HG03354 (cell line): ENCODE measurements around the gene SEC14L5.

Source experiments
- ATAC-seq: cut with Tn5 transposase; IDR thresholded peaks from one replicate; pipeline ENCODE4 v1.9.1; 2021; ENCODE audit warnings: mild to moderate bottlenecking; ENCODE audit not compliant: unreplicated experiment, poor library complexity, severe bottlenecking

The SEC14L5 gene

GRCh38 chr16:4980691-4981090, 22.6 kb downstream of the SEC14L5 start:
- ATAC-seq = no peak

- ATAC-seq = no peak
These were observed 23.3 kb downstream of the SEC14L5 start for GRCh38 chr16:4981473-4981872.

GRCh38 chr16:4982056-4982867, 24.1 kb downstream of the SEC14L5 start:
- ATAC-seq = no peak

- no peak for ATAC-seq
These were observed 26.3 kb downstream of the SEC14L5 start for GRCh38 chr16:4984174-4984990.

GRCh38 chr16:4987250-4987579, 29.1 kb downstream of the SEC14L5 start:
- ATAC-seq = no peak

GRCh38 chr16:4987580-4988374, 29.6 kb downstream of the SEC14L5 start:
- no peak for ATAC-seq

GRCh38 chr16:4988647-4989046, 30.5 kb downstream of the SEC14L5 start:
- no peak for ATAC-seq

GRCh38 chr16:4989391-4990006, 31.4 kb downstream of the SEC14L5 start:
- ATAC-seq = no peak

GRCh38 chr16:4990415-4990814, 32.3 kb downstream of the SEC14L5 start:
- ATAC-seq = no peak

GRCh38 chr16:4991754-4992153, 33.6 kb downstream of the SEC14L5 start:
- no peak for ATAC-seq

- no peak for ATAC-seq
These were observed 36.7 kb downstream of the SEC14L5 start for GRCh38 chr16:4994719-4995434.

- no peak for ATAC-seq
These were observed 42.5 kb downstream of the SEC14L5 start for GRCh38 chr16:5000573-5001001.

- ATAC-seq = no peak
These were observed 43.4 kb downstream of the SEC14L5 start for GRCh38 chr16:5001571-5001970.

GRCh38 chr16:5001986-5002385, 43.9 kb downstream of the SEC14L5 start:
- no peak for ATAC-seq

GRCh38 chr16:5002699-5003143, 44.6 kb downstream of the SEC14L5 start:
- no peak for ATAC-seq

GRCh38 chr16:5003211-5003610, 45.1 kb downstream of the SEC14L5 start:
- no peak for ATAC-seq

GRCh38 chr16:5003828-5004227, 45.7 kb downstream of the SEC14L5 start:
- no peak for ATAC-seq

GRCh38 chr16:5004311-5004710, 46.2 kb downstream of the SEC14L5 start:
- no peak for ATAC-seq

- ATAC-seq = no peak
These were observed 47.8 kb downstream of the SEC14L5 start for GRCh38 chr16:5005916-5006315.
